GM18868 (cell line): ENCODE data around the gene DNAH1.

ENCODE experiments used
- ATAC-seq: cut with Tn5 transposase; IDR thresholded peaks from one replicate; pipeline ENCODE4 v1.9.1; 2021; ENCODE audit warnings: mild to moderate bottlenecking, moderate library complexity; ENCODE audit not compliant: unreplicated experiment

The DNAH1 gene

DNA sequence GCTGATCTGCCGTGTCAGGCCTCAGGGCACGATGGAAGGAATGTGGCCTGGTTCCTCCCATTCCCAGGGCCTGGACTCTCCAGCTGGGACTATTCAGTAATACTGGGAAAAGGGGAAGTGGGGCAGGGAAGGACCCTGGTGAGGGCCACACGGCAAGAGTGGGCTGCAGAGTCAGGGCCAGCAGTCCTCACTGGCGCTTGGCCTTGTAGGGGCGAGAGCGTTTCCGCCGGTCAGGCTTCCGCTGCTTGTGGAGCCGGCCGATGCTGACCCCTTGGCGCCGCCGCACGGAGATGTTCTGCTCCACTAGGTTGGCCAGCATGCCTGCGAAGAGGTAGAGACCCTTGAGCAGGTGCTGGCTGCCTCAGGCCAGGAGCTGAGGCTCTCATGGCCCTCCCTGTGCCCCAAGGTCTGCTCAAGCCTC, 86.0 kb downstream of the DNAH1 start:
- ATAC-seq, result no peak

DNA sequence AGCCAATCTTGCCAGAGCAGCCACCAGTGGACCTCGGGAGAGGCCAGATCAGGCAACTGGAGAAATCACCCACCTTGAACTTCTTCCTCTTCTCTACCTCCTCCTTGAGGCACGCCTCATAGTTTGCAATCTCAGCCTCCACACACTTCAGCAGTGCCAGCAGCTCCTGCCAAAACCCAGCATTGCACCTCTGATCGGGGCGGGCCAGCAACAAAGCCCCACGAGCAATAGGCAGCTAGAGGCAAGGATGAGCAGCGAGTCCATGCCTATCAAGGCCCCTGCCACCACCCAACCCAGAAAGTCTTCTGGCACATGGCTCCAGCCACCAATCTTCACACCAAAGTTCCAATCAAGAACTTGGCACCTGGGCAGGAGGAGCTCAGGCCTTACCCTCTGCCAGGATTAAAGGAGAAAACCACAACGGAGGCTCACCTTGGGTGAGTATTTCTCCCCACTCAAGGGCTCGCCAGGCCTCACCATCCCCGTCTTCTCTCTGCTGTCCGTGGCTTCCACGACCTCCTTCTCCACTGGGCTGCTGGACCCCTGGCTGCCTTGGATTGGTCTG, 86.7 kb downstream of the DNAH1 start:
- ATAC-seq, result no peak

DNA sequence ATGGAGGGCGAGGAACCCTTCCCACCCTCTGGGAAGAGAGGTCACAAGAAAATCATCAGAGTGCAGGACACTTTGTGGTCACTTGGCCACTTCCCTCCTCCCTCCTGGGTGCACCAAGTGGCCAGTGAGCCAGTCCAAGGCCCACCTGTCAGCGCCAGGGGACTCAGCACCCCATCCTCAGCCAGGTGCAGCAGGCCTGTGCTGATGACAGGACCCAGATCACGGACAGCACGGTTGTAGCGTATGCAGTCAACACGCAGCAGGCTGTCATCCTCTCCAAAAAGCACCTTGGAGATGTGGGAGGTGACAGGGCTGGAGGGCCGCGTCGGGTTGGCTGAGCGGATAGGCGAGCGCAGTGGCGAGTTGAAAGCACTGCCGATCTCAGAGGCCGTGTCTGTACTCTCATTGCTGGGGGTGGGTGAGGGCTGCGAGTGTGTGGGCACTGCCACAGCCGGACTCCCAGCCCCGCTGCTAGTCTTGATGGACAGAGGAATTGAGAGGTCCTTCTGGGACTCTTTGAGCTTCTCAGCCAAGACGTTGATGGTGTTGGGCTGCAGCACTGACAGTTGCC, 87.2 kb downstream of the DNAH1 start:
- ATAC-seq, result no peak

DNA sequence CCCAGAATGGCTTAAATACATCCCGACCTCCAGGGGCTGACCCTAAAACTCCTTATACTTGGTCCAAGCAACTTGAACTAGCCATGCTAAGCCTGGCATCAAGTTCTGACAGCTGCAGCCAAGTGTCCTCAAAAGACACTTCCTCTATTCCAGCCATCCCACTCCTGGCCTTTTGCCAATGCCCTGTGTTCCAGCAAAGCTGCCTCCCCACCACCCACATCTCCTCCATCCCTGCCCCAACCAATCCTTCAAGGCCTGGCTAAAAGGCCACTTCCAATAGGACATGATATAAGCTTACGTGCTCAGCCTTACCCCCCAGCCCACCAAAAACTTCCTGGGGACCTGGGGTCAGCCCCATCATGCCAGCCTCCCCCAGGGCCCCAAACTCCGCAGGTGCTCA, 87.8 kb downstream of the DNAH1 start:
- ATAC-seq, result no peak

DNA sequence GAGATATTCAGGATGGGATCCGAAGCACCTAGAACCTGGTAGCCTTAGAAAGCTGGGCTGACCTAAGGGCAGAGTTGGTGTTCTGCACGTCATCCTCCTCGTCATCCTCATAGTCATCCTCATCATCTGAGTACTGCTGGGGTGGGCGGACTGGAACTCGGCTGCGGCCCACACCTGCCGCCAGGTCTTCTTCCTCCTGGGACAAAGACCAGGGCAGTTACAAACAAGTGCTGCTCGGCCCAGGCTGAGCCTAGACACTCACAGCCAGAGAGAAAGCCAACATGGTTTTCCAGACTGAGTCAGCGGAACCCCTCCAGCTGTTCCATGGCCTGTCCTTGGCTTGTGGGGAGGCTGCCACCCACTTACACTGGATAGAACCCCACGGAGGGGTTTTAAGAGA, 88.3 kb downstream of the DNAH1 start:
- no peak for ATAC-seq

DNA sequence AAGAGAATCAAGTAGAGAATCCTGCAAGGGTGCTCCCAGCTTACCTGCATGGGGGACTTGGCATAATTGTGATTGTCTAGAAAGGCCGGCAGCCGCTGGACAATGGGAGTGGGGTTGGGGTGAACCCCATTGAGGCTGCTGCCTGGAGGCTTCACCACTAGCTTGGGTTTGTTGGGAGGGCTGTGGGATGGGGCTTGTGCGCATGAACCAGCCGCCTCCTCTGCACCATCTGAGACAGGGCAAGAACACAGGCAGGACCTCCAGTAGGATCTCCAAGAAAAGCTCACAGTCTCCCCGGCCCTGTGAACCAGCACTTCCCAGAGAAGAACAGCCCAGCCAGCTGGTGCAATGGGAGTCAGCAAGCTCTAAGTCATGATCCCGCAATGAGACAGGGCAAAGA, 88.9 kb downstream of the DNAH1 start:
- no peak for ATAC-seq

DNA sequence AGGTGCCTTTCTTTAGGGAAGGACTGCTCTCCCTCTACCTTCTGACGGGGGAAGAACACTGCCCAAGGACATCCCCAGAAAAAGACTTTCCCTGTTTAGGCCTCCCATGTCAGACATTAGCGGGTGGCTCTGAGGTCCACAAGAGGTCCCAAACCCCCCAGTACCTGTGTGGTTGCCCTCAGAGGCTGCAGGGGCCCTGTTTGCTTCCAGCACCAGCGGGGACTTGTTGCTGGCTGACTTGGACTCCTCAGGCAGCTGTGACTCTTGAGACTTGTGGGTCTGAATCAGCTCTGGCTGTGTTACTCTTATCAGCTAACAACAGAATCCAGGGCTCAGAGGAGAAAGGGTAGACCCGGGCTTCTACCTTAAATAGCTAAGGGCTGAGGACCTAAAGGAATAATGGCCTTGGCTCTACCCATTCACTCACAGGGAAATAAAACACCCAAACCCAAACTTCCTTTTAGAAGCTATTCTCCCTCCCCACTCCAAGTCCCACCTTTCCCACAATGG, 89.5 kb downstream of the DNAH1 start:
- no peak for ATAC-seq

DNA sequence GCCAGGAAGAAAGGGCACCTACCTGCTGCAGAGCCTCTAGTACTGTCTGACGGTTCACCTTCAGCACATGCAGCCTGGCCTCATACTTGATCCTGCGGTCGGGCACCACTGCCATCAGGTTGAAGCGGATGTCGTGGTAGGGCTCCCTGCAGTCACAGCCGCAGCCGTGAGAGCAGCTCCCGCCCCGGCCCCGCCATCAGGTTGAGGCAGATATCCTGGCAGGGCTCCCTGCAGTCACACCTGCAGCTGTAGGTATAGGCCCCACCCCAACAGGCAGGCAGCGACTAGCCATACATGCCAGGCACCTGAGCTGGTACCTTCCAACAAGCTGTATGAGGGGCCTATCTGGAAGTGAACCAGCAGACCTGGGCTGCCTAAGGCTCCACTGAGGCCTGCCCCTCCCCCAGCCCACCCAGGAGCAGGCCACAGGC, 90.1 kb downstream of the DNAH1 start:
- no peak for ATAC-seq

DNA sequence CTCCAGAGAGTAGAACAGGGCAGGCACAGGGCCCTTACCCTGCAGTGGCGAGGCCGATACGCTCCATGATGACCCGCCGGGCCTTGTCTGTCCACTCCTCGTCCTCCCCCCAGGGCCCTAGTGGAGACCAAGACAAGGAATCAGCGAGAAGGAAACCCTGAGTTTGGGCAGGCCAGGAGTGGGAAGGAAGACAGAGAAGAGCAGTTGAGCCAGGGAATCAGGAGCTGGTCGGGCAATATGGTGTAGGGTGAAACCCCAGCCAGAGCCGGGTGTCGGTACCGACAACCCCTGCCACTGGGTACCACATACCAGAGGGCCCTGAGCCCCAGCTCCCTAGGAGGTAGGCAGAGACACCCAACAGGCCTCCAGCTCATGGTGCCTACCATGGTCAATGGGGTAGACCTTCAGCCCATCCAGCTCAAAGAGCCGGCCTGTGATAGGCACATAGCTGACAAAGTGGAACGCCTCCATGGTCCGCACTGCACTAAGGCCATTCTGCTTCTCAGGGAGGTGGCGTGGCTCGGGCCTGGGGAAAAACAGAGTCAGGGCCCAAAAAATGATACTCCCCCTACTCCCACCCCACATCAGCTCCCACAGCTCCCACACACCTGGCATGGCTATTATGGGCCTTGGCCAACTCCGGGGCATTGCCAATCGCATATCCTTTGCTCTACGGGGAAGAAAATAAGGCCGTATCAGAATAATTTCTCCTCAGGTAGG, 90.8 kb downstream of the DNAH1 start:
- no peak for ATAC-seq

DNA sequence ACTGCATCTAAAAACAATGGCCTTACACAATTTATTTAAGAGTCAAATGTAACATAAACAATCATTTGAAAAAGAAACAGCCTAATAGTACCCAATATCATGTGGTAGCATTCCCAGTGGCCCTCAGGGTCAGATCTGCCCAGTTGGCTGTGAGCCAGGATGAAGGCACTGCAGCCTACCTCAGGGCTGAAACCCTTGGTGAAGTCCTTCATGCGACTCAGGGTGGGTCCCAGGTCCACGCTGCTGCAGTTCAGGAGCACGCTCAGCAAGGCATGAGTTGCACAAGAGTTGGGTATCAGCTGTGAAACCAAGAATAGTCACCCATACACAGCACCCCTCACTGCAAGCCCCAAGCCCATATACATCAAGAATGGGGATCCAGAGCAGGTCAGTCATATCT, 91.7 kb downstream of the DNAH1 start:
- no peak for ATAC-seq

DNA sequence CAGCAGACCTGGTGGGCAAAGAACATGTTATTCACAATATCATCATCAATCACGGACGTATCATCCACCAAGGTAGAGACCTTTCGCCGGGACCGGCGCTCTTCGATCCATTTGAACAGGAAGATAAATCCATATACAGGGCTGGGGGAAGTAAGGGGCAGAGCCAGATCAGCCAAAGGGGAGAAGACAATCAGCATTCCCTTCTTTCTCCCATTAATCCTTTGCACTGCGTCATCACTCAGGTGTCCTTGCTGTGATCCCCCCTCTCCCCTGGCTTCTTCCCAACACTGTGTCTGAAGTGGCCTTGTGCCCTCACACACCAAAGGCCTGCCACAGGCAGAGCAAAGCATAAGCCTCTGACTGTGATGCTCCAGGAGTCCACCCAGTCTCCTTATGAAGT, 92.3 kb downstream of the DNAH1 start:
- ATAC-seq, result no peak

DNA sequence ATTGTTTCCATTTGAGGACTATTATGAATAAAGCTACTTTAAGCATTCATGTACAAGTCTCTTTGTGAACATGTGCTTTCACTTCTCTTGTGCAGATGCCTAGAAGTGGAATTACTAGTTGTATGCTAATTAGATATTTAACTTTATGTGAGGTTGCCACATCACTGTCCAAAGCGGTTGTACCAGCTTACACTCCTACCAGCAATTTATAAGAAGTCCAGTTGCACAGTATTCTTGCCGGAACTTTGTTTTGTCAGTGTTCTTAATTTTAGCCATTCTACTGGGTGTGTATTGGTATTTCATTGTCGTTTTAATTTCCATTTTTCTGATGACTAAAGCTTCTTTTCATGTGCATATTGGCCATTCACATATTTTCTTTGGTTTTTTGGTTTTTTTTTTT, 99.7 kb downstream of the DNAH1 start:
- ATAC-seq, result no peak

DNA sequence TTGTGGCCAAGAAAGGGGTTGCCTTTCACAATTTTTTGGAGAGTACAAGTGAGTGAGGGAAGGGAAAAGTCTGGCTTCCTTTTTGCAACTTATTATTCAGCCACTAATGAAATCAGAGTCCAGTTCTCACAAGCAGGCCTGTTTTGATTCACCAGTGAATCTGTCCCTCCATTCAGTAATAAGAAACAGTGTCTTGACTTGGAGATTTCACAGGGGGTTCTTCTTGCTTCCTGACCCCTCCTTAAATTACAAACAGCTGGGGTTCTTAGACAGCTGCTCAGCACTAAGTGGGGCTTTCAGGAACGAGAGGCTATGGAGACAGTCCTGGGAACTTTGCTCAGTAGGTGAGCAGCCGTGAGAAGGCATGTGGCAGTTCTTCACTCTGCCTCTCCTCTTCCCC, 104.3 kb downstream of the DNAH1 start:
- ATAC-seq, result no peak

DNA sequence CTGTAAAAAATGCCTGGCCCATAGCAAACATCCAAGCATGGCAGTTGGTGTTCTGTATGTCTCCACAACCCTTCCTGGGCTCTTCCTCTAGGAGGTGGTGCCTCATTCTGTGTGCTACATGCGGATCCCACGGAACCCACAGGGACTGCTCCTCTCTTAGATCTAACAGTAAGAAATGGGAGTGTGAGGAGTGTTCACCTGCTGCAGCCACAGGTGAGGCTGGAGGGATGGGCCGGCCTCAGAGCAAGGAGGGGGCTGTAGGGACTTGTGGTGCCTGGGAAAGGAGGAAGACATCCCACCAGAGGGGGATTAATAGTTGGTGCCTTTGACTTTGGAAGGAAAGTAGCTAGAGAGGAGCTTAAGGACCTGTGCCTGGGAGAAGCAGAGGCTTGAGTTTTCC, 106.5 kb downstream of the DNAH1 start:
- no peak for ATAC-seq

DNA sequence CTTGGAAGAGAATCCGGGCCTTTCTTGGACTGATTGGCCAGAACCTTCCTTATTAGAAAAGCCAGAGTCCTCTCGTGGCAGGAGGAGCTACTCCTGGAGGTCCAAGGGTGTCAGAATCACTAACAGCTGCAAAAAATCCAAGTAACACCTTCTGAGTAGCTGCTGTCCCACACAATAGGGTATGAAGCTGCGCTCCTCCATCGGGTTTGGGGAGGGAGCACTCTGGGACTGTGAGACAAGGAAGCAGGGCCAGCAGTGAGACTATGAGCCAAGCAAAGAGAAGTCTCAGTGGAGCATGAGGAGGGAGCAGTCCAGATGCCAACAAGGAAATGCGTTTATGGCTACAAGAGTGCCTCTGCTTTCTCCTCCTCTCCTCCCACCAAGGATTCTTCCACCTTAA, 107.1 kb downstream of the DNAH1 start:
- ATAC-seq, result no peak

DNA sequence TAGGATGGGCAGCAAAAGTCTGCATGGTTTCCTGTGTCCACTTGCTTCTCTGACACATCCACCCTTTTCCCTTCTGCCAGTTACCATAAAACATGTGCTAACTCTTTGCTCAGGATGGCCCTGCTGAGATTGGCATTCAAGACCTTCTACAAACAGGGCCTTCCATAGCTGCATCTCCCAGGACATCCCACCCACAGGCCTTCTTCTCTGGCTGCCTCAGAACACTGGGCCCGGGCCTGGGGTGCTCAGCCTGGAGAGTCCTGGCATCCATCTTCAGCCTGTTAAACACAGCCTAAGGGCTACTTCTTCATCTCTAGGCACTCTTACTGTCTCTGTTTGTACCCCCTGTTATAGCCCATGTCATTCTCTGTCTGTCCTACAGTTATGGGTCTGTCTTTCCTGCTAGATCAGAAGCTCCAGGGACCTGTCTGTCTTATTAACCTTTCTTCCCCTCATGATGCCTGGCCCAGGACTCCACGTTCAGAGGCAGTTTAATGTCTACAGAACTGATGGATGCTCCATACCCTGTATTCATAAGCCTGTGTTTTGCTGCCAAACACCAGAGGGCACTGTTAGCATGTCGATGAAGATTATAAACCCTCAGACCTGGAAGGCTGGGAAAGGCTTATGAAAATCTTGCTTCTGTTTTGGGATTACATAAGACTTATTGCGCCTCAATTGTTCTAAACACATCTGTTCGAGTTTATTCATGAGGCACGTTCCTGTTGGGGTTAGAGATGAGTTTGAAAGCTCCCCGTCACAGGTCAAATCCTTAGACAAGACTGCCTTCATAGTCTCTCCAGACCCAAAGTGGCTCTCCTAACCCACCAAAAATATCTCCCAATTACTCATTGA, 112.3 kb downstream of the DNAH1 start:
- no peak for ATAC-seq

DNA sequence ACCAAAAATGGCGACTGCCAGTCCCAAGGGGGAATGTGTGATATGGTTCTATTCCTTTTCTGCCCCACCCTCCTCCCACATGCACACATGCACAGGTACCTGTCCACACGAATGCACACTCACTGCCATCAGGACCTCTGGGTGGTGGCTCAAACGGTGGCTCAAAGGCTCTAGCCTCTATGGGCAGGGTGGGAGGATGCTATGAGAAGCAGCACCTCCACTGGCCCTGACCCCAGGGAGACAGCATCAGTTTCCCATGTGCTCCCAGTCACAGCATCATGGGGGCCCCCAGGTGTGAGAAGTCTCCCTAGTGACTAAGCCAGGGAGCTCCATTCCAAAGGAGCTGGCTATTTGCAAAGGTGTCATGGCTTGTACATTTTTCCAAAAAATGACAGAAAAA, 112.9 kb downstream of the DNAH1 start:
- ATAC-seq, result no peak

DNA sequence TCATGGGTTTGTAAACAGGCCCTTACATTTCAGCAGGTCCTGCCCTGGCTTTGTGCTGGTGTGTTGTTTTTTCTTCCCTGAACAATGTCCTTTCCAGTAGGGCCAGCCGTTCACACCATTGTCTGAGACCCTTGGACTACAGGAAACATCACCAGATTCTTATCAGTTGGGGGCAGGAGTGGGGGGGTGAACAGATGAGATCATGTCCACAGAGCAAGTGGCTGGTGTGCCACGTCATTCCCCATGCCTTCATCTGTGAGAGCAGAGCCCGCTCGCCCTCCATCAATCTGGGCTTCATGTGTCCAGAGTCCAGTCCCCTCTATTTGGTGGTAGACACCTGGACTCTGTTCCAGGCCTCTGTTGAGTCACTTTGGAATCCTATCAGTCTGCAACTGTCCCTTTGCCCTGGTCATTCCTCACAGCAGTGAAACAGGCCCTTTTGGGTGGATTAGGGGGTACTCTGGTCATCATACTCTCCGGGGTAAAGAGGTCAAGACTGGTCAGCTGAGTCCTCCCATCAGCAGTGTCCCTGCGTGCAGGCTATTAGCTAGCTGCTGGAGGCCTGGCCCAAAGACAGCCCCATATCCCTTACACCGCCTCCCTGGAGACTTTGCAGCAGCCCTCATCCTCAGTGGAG, 113.8 kb downstream of the DNAH1 start:
- ATAC-seq, result no peak

DNA sequence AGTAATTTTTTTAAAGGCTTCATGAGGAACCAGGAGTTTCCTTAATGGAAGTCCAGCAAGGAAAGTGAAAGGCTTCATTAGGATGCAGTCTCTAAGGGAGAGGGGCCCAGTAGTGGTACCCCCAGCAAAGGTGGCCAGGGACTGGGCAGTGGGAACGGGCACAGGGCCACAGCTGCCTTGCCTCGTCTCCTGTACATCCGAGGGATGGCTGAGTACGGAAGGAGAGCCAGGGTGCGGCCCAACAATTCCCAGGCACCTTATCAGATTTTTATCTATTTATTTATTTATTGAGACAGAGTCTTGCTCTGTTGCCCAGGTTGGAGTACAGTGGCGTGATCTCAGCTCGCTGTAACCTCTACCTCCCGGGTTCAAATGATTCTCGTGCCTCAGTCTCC, 114.3 kb downstream of the DNAH1 start:
- ATAC-seq, result no peak

DNA sequence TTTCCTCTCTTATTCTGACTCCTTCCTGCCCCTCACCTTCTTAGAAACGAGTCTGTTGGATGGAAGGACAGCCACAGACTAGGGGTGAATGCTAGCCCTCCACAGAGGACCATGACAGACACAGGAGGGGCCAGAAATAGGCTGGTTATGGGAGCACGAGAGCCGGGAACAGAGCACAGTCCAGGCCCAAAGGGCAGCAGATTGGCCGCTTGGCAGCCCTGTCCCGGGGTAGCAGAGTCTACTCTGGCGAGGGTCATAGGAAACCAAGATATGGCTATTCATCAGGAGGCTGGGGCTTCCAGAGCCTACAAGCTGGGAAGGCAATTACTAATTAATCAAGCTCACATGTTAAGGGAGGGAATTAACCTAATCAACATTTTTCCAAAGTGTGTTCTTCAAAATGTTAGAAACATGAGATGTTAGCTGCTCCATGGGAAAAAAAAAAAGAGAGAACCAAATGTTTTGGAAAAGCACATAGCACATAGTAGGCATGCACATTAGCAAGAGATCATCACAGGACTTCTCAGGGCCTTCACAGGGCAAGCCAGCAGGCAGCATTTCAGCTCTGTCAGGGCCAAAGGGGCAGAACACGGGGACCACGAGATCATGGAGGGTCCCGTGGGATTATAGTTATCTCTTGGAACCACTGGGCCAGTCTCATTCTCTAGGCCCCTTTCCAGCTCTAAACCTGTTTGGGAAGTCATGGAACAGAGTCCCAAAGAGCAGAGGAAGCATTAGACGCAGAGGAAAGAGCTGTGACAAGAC, 115.5 kb downstream of the DNAH1 start:
- ATAC-seq, result no peak
